Central memory CD8-positive, alpha-beta T cell (primary cell): ENCODE data around the gene RBM39.

Experiments used
- ATAC-seq: fragments of 150-1000 bp; cut with Tn5 transposase; replicated peaks from 2 replicates; pipeline ENCODE4 v1.10.0; 2022; ENCODE audit warnings: mild to moderate bottlenecking, moderate FRiP score, moderate number of reproducible peaks; ENCODE audit not compliant: poor library complexity, severe bottlenecking; ENCODE audit errors: extremely low read depth
- DNase-seq, 2 donors: peaks; one replicate each; pipeline ENCODE4 v3.0.0; 2021; ENCODE audit warnings: low spot score in 2 of 2
- H3K27ac Mint-ChIP-seq: one replicate; pipeline ENCODE4 v1.8.0; 2022; ENCODE audit warnings: low read depth, mild to moderate bottlenecking, moderate library complexity, mixed read lengths
- H3K27me3 Mint-ChIP-seq: one replicate; pipeline ENCODE4 v1.8.0; 2022; ENCODE audit warnings: mixed read lengths
- H3K36me3 Mint-ChIP-seq: one replicate; pipeline ENCODE4 v1.8.0; 2022; ENCODE audit warnings: mild to moderate bottlenecking, moderate library complexity, mixed read lengths; ENCODE audit not compliant: insufficient read depth
- H3K4me1 Mint-ChIP-seq: one replicate; pipeline ENCODE4 v1.8.0; 2022; ENCODE audit warnings: mixed read lengths
- H3K4me3 Mint-ChIP-seq: one replicate; pipeline ENCODE4 v1.8.0; 2022; ENCODE audit warnings: mild to moderate bottlenecking, moderate library complexity, mixed read lengths
- H3K9me3 Mint-ChIP-seq: one replicate; pipeline ENCODE4 v1.8.0; 2022; ENCODE audit warnings: mixed read lengths

Gene RBM39

DNA sequence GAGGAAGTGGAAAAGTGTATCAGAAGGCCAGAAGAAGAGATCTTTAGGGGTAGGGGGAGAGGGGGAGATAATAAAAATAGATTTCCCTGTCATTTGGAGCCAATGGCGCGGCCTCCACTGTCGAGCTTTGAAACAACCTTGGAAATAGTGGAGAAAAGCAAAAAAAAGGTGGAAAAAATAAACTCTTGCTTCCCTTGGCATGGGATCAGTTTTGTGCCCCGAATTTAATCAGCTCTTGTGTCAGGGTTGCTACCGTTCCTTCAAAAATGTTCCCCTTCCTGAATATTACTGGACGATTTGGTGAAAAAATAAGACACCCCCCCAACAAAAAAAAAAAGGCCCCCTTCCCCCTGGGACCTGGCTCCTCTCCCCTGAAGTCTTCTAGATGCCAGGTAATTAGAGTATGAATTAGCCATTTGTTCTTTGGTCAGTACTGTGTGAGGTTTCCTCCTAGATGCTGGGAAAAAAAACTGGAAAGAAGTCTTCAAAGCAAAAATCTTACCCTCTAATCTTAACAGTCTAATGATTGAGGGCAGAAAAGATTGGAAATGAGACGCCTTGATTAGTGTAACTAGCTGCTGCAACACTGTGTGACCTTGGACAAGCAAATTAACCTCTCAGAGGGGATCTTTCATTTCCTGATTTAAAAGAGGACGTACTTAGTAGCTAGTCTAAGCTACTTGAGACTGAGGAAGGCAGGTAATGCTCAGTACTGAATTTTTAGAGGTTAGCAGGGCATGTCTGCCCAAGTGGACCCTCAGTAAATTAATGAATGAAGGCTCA is 872 bp upstream of the RBM39 start:
- H3K4me1 Mint-ChIP-seq = peaks cover 52% of the 10 kb centered on the region
- H3K4me3 Mint-ChIP-seq = peak overlapping the region; percentile 97
- ATAC-seq (no peak), DNase-seq (no peak)
- peak overlapping the region; percentile 99 for H3K27ac Mint-ChIP-seq
- no peaks in the 10 kb centered on the region for H3K27me3 Mint-ChIP-seq
- peaks cover 50% of the 10 kb centered on the region for H3K36me3 Mint-ChIP-seq
- H3K9me3 Mint-ChIP-seq = no peaks in the 10 kb centered on the region

DNA sequence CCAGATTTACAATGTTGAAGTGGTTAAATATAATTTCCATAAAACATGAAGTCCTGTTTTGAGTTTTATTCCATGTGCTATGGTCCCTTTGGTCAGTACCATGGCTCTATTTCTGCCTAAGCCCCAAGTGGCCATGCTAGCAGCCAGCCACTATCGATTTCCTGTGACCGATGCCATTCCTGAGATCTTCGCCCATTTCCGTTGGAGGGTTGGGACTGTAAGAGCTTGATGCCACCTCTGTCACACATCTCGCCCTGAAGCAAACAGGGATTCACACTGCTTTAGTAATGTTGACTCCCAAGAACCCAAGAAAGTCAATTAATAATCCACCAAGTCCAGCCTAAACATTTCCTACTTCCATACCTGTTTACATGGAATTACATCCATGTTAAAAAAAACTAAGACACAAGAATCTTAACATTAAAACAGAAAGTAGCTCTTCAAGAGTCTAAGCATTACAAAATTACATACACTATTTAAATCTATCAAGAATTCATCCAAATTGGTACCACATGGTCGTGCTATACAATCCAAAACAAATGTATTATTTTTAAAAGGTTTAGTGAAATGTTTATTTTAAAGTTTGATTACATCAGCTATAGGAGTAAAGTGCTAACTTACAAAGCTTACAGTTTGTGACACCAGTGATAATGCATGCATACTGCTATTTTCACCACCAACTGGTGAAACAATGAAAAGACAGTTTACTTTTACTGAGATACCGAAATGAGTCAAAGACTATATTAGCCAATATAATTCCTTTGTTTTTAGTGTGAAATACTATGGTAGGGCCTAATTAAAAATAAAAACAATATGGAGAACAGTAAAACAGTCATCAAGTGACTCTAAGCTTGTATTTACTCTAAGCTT is 2.5 kb downstream of the RBM39 start:
- no peaks in the 10 kb centered on the region for H3K27me3 Mint-ChIP-seq
- no peak for ATAC-seq

DNA sequence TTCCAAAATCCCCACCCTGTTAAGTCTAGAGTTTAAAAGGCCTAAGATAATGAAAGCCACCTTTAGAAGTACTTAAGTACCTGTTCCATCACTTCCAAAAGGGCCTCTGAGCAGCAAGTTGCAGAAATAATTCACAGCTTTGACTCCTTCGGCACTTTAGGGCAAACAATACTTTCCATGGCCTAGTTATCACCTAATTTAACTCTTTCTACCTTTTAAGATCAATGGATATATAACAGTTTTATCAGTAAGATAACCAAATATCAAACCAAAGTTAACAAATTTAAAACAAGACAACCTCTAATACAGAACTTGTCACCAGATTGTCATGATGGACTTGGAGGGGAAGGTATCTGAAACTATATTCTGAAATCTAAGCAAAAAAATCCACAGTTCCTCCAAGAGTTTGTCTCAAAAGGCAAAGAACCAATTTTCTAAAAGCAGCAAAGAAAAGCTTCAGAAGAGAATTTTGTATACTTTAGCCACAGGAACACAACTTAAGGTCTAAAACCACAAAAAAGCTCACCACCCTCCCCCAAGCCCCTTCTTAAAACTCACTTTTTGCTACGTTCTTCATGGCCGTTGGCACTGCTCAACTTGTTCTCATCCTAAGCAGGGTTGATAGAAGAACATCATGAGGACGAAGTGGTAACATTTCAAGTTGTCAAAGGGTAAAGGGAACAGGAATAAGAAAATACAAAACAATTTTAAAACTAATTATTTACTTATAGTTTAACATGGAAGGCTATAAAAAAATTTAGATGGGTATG is 3.5 kb downstream of the RBM39 start:
- Mint-ChIP-seq H3K9me3 (no peaks in the 10 kb centered on the region), H3K4me1 (peaks cover 63% of the 10 kb centered on the region), H3K36me3 (peaks cover 85% of the 10 kb centered on the region), H3K4me3 (peak overlapping the region; percentile 97), H3K27ac (peak overlapping the region; percentile 82), H3K27me3 (no peaks in the 10 kb centered on the region)
- no peak for DNase-seq
- no peak for ATAC-seq

More for the DNA sequence above, 2.5 kb downstream of the RBM39 start:
- Mint-ChIP-seq H3K9me3 (no peaks in the 10 kb centered on the region), H3K4me1 (peaks cover 62% of the 10 kb centered on the region), H3K4me3 (peak overlapping the region; percentile 97), H3K27ac (peak overlapping the region; percentile 99), H3K36me3 (peaks cover 78% of the 10 kb centered on the region)
- DNase-seq = no peak

DNA sequence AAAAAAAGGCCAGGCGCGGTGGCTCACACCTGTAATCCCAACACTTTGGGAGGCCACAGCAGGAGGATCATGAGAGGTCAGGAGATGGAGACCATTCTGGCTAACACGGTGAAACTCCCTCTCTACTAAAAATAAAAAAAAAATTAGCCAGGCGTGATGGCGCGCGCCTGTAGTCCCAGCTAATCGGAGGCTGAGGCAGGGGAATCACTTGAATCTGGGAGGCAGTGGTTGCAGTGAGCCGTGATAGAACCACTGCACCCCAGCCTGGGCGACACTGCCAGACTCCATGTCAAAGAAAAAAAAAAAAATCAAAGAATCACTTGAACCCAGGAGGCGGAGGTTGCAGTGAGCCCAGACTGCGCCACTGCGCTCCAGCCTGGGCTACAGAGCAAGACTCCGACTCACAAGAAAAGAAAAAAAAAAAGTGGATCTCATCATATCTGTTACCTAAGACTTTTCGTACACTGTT is 4.2 kb downstream of the RBM39 start:
- Mint-ChIP-seq H3K4me3 (peak overlapping the region; percentile 97), H3K9me3 (no peaks in the 10 kb centered on the region)
- no peak for ATAC-seq

DNA sequence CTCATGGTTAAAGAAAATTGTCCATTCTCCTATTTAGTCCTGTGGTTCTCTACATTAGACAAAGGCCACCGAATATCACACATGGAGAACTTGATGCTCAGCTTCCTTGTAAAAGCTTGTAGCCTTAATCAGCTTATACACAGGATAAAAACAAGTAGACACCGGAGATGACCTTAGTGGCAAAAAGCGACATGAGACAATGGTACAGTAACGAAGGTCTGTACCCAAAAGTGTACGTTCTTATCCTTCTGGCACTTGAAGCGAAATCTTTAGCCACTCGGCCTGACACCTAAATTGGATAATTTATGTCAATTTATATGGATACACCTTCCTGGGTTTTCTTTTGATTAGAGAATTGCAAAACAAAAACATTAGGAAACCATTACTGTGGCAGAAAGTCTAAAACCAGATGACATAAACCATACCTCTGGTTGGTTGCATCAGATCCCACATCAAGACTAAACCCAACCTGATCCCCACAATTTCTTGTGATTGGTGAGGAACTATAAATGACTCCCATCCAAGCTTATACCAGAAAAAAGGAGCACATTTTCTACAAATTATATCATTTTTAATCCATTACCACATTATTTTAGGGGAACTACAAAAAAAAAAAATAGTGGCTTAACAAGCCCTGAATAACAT is 6.1 kb downstream of the RBM39 start:
- Mint-ChIP-seq H3K4me1 (peaks cover 62% of the 10 kb centered on the region), H3K9me3 (no peaks in the 10 kb centered on the region), H3K27ac (peak overlapping the region; percentile 51), H3K27me3 (no peaks in the 10 kb centered on the region), H3K4me3 (peak overlapping the region; percentile 97), H3K36me3 (peaks cover 89% of the 10 kb centered on the region)
- ATAC-seq (no peak), DNase-seq (no peak)

More for the DNA sequence above, 4.2 kb downstream of the RBM39 start:
- no peak for DNase-seq
- peak overlapping the region; percentile 82 for H3K27ac Mint-ChIP-seq
- no peaks in the 10 kb centered on the region for H3K27me3 Mint-ChIP-seq
- H3K36me3 Mint-ChIP-seq = peaks cover 90% of the 10 kb centered on the region
- peaks cover 63% of the 10 kb centered on the region for H3K4me1 Mint-ChIP-seq

DNA sequence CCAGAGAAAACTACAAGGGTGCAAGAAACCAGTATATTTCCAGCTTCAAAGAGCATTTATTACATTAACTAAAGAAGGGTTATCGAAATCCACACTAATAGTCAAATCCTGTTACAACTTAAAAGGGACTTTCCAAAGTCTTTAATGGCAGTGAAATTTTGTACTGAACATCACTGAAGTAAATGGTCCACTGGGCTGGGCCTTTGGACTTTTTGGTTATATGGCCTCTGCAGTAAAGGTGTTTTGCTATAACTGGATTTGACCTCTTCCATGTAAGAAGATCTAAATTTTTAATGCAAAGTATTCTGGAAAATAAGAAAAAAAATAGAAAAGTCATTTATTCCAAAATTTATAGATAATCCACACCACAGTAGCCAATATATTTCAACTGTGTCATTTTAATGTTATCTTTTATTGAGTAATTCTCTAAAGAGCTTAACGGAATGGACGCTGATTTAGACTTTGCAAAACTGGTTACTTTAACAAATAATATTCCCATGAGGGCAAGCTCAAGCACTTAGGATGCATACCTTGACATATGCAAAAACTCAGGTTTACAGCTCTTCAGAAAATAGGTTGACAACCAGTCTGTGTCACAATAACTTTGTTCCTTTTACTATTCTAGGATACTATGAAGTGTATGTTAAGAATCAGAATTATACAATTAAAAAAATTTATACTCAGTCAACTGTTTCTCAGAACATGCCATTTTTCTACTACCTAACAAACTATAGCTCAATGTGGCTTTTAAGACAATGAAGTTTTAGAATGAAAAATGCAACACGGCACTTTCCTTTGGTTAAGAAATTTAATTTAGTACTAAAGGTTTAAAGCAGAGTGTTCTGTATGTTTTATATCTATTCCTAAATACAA is 7.0 kb downstream of the RBM39 start:
- Mint-ChIP-seq H3K27ac (peak overlapping the region; percentile 38), H3K9me3 (no peaks in the 10 kb centered on the region), H3K27me3 (no peaks in the 10 kb centered on the region), H3K4me1 (peaks cover 63% of the 10 kb centered on the region), H3K36me3 (peaks cover 91% of the 10 kb centered on the region), H3K4me3 (peak overlapping the region; percentile 97)
- ATAC-seq (no peak), DNase-seq (no peak)

DNA sequence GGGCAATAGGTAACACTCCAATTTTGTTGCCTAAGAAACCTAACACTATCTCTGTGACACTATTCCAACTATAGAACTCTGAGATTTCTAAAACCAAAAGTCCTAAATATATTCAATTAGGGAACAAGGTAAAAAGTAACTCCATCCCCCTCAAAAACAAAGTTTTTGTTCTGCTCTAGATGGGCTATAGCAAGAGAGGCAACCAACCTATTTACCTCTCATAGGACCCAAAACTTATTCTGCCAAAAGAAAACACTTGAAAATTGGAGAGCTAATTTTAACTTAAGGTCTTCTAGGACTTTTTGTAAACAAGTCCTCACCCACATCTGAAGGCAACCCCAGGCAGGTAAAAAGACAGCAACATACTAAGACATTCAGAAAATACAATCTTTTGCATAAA is 7.7 kb downstream of the RBM39 start:
- Mint-ChIP-seq H3K27me3 (no peaks in the 10 kb centered on the region), H3K4me3 (peak overlapping the region; percentile 52), H3K36me3 (peaks cover 91% of the 10 kb centered on the region), H3K4me1 (peaks cover 63% of the 10 kb centered on the region), H3K27ac (peak overlapping the region; percentile 38), H3K9me3 (no peaks in the 10 kb centered on the region)
- DNase-seq (no peak), ATAC-seq (no peak)

DNA sequence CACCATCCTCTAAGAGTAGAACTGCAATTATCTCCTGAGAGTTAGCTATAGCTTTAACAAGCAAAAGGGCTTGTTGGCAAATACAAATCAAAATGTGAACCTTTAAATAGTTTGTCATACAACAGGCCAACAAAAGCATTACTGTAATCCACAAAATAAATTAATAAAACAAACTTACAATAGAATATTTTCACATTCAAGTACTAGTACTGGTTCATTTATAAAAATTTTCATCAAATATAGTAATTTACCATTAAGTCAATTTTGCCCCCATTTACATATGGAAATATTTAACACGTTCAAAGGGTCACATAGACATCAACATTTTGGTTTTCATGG is 9.4 kb downstream of the RBM39 start:
- Mint-ChIP-seq H3K27ac (peak overlapping the region; percentile 38), H3K27me3 (no peaks in the 10 kb centered on the region), H3K4me3 (peak overlapping the region; percentile 52), H3K9me3 (no peaks in the 10 kb centered on the region), H3K36me3 (peaks cover 90% of the 10 kb centered on the region), H3K4me1 (peaks cover 50% of the 10 kb centered on the region)
- ATAC-seq (no peak), DNase-seq (no peak)

DNA sequence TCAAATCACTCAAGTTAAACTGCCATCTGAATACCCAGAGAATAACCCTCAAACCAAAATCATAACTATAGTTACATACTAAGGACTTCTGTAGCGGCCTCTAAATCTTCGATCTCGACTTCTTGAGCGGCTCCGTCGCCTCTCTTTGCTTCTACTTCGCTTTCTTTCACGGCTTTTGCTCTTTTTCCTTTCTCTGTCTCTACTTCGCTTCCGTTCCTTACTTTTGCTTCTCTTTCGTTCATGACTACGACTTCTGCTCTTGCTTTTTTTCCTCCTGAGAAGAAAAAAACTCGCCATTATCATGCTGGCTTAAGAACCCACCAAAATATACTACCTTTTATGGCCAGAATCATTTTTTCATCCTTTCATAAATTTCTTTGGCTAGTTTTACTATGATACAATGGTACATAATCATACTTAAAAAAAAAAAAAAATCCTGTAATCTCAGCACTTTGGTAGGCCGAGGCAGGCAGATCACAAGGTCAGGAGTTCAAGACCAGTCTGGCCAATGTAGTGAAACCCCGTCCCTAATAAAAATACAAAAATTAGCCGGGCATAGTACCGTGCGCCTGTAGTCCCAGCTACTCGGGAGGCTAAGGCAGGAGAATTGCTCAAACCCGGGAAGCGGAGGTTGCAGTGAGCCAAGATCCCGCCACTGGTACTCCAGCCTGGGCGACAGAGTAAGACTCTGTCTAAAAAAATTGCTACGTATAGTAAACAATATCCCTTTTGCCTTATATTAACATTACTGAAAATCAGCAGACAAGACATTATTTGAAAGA is 10.0 kb downstream of the RBM39 start:
- DNase-seq = no peak
- no peak overlapping the region for H3K27ac Mint-ChIP-seq
- H3K27me3 Mint-ChIP-seq = no peaks in the 10 kb centered on the region
- H3K4me1 Mint-ChIP-seq = peaks cover 50% of the 10 kb centered on the region
- H3K9me3 Mint-ChIP-seq = no peaks in the 10 kb centered on the region
- peak overlapping the region; percentile 52 for H3K4me3 Mint-ChIP-seq
- peaks cover 90% of the 10 kb centered on the region for H3K36me3 Mint-ChIP-seq
- ATAC-seq = no peak

DNA sequence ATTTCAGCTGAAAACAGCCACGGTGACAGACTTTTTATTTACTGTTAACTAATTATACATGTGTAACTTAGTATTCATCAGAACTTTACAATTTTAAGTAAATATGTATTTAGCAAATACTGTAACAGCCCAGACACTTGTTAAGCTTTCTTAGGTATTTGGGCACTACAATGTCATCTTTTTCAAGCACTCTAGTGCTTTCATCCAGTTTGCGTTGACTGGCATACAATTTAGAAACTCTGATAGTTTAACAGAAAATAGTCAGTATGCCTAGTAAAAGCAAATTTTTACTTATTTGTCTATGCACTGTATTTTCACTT is 10.6 kb downstream of the RBM39 start:
- H3K27me3 Mint-ChIP-seq = no peaks in the 10 kb centered on the region
- ATAC-seq (no peak), DNase-seq (no peak)
- no peak overlapping the region for H3K4me3 Mint-ChIP-seq
- H3K9me3 Mint-ChIP-seq = no peaks in the 10 kb centered on the region
- no peak overlapping the region for H3K27ac Mint-ChIP-seq
- H3K4me1 Mint-ChIP-seq = peaks cover 54% of the 10 kb centered on the region
- H3K36me3 Mint-ChIP-seq = peaks cover 90% of the 10 kb centered on the region
